A673 (cell line): ENCODE measurements around the gene CBLL1.

Experiments used
- CTCF ChIP-seq: fragments of 300-800, 200-600 bp; sonication (generic); conservative IDR thresholded peaks from 2 replicates; pipeline ENCODE4 v1.5.1; 2017; ENCODE audit warnings: low read depth, mild to moderate bottlenecking, antibody characterized with exemption, low read length, moderate library complexity, mixed read lengths
- EZH2 ChIP-seq: fragments of 200-600 bp; sonication (generic); IDR thresholded peaks from 2 replicates; pipeline ENCODE4 v1.6.1; 2017; ENCODE audit warnings: borderline replicate concordance, low read depth, mild to moderate bottlenecking, mixed read lengths, antibody characterized with exemption, low read length; ENCODE audit not compliant: poor library complexity, severe bottlenecking

- TF ChIP-seq CTCF (no peak), EZH2 (no peak)
These were observed 40.1 kb upstream of the CBLL1 start for GRCh38 chr7:107703872-107704271.
